ENCODE measurements around the gene CCDC122.

DNA sequence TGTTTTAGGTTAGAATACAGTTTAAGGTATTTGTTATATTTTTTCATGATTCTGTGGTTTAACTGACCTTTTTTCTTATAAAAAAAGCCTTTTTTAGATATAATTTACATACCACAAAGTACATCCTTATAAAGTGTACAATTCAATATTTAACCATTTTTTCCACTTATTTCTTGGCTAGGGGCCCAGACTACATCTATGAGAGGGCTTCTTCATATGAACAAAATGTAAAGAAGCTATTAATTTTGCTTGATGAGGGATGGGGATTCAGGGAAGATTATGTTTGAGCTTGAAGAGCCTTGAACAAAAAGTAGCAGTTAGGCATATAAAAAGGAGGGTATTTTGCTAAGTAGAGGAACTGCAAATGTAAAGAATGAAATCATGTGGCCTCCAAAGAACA, 2.2 kb downstream of the CCDC122 start:
- TF ChIP-seq, protein P1, sequence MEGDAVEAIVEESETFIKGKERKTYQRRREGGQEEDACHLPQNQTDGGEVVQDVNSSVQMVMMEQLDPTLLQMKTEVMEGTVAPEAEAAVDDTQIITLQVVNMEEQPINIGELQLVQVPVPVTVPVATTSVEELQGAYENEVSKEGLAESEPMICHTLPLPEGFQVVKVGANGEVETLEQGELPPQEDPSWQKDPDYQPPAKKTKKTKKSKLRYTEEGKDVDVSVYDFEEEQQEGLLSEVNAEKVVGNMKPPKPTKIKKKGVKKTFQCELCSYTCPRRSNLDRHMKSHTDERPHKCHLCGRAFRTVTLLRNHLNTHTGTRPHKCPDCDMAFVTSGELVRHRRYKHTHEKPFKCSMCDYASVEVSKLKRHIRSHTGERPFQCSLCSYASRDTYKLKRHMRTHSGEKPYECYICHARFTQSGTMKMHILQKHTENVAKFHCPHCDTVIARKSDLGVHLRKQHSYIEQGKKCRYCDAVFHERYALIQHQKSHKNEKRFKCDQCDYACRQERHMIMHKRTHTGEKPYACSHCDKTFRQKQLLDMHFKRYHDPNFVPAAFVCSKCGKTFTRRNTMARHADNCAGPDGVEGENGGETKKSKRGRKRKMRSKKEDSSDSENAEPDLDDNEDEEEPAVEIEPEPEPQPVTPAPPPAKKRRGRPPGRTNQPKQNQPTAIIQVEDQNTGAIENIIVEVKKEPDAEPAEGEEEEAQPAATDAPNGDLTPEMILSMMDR (IDR thresholded peaks at IDR 0.05): no peak
- no peak for TF ChIP-seq POLR2A (IDR thresholded peaks at IDR 0.05)

Data from body of pancreas (tissue), 4 donors.